T-cell (primary cell): ENCODE measurements around the gene INCA1. TPM values are rescaled to one million over a fixed set of nuclear protein-coding genes. Genes with fewer than 3 reads are reported as not detected.
A peak's percentile ranks its signal among the peaks of the same experiment; 100 is the strongest.

ENCODE experiments used
- ATAC-seq, 4 experiments: fragments of 200-7000 bp in 3 of 4; fragments of 150-1000 bp in 1 of 4; cut with Tn5 transposase; replicated peaks in 1 of 4; 1 replicate in 3 of 4; 2 replicates in 1 of 4; pipeline ENCODE4 v1.10.0; 2021; ENCODE audit warnings: moderate library complexity in 3 of 4, mild to moderate bottlenecking in 2 of 4, moderate number of reproducible peaks in 1 of 4
- CTCF ChIA-PET, 2 donors: fragments of 300-600 bp; sonication (Branson Sonifier 250); formaldehyde crosslinking; loops; one replicate each; lab custom pipeline; 2022; ENCODE audit warnings: antibody characterized with exemption in 2 of 2; lab: Charles Lee
- POLR2A ChIA-PET, 2 donors: fragments of 300-600 bp; sonication (Branson Sonifier 250); formaldehyde crosslinking; loops; one replicate each; lab custom pipeline; 2022; ENCODE audit warnings: antibody characterized with exemption in 2 of 2; lab: Charles Lee
- DNase-seq, 35 experiments: peaks; one replicate each; pipeline versions ENCODE4 v3.0.0 to v3.0.0-alpha.2; 2013 to 2023
- H3K27ac ChIP-seq: one replicate; pipeline ENCODE4 v1.5.1; 2013; ENCODE audit warnings: low read length
- H3K27me3 ChIP-seq, 2 experiments: replicated peaks in 1 of 2; 1 replicate in 1 of 2; 2 replicates in 1 of 2; pipeline versions ENCODE4 v1.6.1 to v1.7.0; 2013; ENCODE audit warnings: low read length in 1 of 2, mixed read lengths in 1 of 2; ENCODE audit not compliant: control insufficient read depth in 2 of 2, insufficient read depth in 2 of 2; ENCODE audit errors: extremely low read depth in 1 of 2
- H3K36me3 ChIP-seq, 2 donors: 1 replicate in 1 of 2; 2 replicates in 1 of 2; pipeline versions ENCODE4 v1.6.1 to v1.7.0; 2013; ENCODE audit warnings: low read length in 1 of 2; ENCODE audit not compliant: control insufficient read depth in 2 of 2, insufficient read depth in 1 of 2; ENCODE audit errors: extremely low read depth in 1 of 2
- H3K4me1 ChIP-seq, 2 experiments: 1 replicate in 1 of 2; 2 replicates in 1 of 2; pipeline versions ENCODE4 v1.6.1 to v1.7.0; 2013; ENCODE audit warnings: low read length in 2 of 2, mixed read lengths in 1 of 2; ENCODE audit not compliant: insufficient read depth in 2 of 2, control insufficient read depth in 1 of 2; ENCODE audit errors: extremely low read depth in 1 of 2
- H3K4me3 ChIP-seq, 2 donors: 1 replicate in 1 of 2; 2 replicates in 1 of 2; pipeline versions ENCODE4 v1.5.1 to v1.7.0; 2013; ENCODE audit warnings: mild to moderate bottlenecking in 2 of 2, low read length in 1 of 2, moderate library complexity in 1 of 2; ENCODE audit not compliant: control insufficient read depth in 1 of 2; ENCODE audit errors: extremely low read depth in 1 of 2
- H3K9me3 ChIP-seq: 2 replicates; pipeline ENCODE4 v1.7.0; 2013
- H3K27ac Mint-ChIP-seq, 2 donors: one replicate each; pipeline ENCODE4 v1.8.0; 2020 to 2021; ENCODE audit warnings: mild to moderate bottlenecking in 2 of 2, mixed read lengths in 2 of 2
- H3K27me3 Mint-ChIP-seq, 2 donors: one replicate each; pipeline ENCODE4 v1.8.0; 2021 to 2022; ENCODE audit warnings: mixed read lengths in 2 of 2
- H3K36me3 Mint-ChIP-seq: one replicate; pipeline ENCODE4 v1.8.0; 2021; ENCODE audit warnings: mixed read lengths
- H3K4me1 Mint-ChIP-seq, 3 donors: one replicate each; pipeline ENCODE4 v1.8.0; 2020 to 2022; ENCODE audit warnings: mixed read lengths in 3 of 3, mild to moderate bottlenecking in 1 of 3
- H3K4me3 Mint-ChIP-seq, 3 donors: one replicate each; pipeline ENCODE4 v1.8.0; 2020 to 2022; ENCODE audit warnings: mild to moderate bottlenecking in 3 of 3, mixed read lengths in 3 of 3, moderate library complexity in 3 of 3
- H3K9me3 Mint-ChIP-seq, 3 donors: one replicate each; pipeline ENCODE4 v1.8.0; 2020 to 2022; ENCODE audit warnings: mixed read lengths in 3 of 3
- WGBS: methylation state at CpG from one replicate; pipeline ENCODE4 v1.1.5; 2013; ENCODE audit warnings: missing lambda C conversion rate; ENCODE audit not compliant: insufficient coverage; 5-methylcytosine and 5-hydroxymethylcytosine counted together
- total RNA-seq, 35 experiments: library from RNA in 6 of 35; stranded (reverse) in 6 of 35; fragments of 120-200 nt in 1 of 35; gene quantifications; one replicate each; pipeline versions ENCODE4 v1.2.1 to v1.2.4 and lab custom pipeline; 2013 to 2026

INCA1 gene
- total RNA-seq, 5 donors from 2014 or later (not counting 1 experiment from before 2014, with no cell fraction given): 0.38 to 0.43 TPM; not detected in 3

DNA sequence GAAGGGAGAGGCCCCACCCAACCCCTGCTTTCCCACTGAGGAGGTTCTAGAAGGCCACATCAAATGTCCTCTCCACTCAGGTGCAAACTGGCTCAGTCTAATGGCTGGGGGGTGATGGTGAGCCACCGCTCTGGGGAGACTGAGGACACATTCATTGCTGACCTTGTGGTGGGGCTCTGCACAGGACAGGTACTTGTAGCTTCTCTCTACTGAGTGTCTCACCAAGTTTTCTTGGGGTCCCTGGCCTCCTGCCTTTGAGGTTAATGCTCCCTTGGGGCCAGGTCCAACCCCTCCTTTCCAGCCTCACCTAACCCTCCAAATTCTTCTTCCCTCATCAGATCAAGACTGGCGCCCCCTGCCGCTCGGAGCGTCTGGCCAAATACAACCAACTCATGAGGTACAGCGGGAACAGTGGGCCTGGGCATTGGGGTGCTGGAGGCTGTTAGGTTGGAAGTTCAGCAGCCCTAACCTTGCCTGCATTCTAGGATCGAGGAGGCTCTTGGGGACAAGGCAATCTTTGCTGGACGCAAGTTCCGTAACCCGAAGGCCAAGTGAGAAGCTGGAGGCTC, 40.7 kb downstream of the INCA1 start:
- peaks cover 7 to 19% of the 10 kb centered on the region in 2 donors for H3K36me3 ChIP-seq
- ChIA-PET CTCF (interaction anchor here (0.7 to 1.8 kb wide), 2 partner anchors 11 to 24 kb away, joined by 3 read pairs; partner anchors contain the start of gene SPAG7 (in 1 of the 2)), POLR2A (no interaction called here)
- no peak overlapping the region for H3K27ac ChIP-seq
- peak in 17 of 35 experiments; percentile 17 to 55 (median 36) for DNase-seq
- Mint-ChIP-seq H3K27me3 (no peaks in the 10 kb centered on the region), H3K27ac (peak overlapping the region in 1 of 2 donors; percentile 34), H3K9me3 (no peaks in the 10 kb centered on the region), H3K4me1 (peaks cover 8 to 12% (median 9%) of the 10 kb centered on the region in 3 donors), H3K36me3 (peaks cover 6% of the 10 kb centered on the region), H3K4me3 (no peak overlapping the region)
- WGBS: 90% methylated on average over 8 of the region's 10 CpGs
- no peaks in the 10 kb centered on the region for H3K9me3 ChIP-seq
- no peak overlapping the region for H3K4me3 ChIP-seq
- no peaks in the 10 kb centered on the region for H3K27me3 ChIP-seq
- peak in 1 of 4 experiments; percentile 32 for ATAC-seq
- H3K4me1 ChIP-seq: peaks cover 0 to 2% of the 10 kb centered on the region in 2 experiments

DNA sequence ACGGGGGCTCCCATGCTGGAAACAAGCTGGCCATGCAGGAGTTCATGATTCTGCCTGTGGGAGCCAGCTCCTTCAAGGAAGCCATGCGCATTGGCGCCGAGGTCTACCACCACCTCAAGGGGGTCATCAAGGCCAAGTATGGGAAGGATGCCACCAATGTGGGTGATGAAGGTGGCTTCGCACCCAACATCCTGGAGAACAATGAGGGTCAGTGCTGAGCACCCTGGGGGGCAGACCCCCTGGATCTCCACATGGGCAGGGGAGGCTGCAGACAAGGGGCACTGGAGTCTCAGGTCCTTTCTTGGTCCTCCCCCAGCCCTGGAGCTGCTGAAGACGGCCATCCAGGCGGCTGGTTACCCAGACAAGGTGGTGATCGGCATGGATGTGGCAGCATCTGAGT, 42.2 kb downstream of the INCA1 start:
- CTCF ChIA-PET: interaction anchor here (0.6 to 0.7 kb wide), 4 partner anchors 46 to 1942 kb away, joined by 3 to 7 read pairs (median 4); no protein-coding TSS in a partner anchor
- POLR2A ChIA-PET: interaction anchor here in 1 of 2 donors (0.6 kb wide), 1 partner anchor 1197 kb away, joined by 12 read pairs; no protein-coding TSS in a partner anchor
- H3K9me3 ChIP-seq: no peaks in the 10 kb centered on the region
- Mint-ChIP-seq H3K27me3 (no peaks in the 10 kb centered on the region), H3K36me3 (no peaks in the 10 kb centered on the region), H3K9me3 (no peaks in the 10 kb centered on the region), H3K27ac (no peak overlapping the region), H3K4me1 (peaks cover 19 to 24% (median 20%) of the 10 kb centered on the region in 3 donors), H3K4me3 (no peak overlapping the region)
- ATAC-seq (no peak), DNase-seq (no peak)
- WGBS: 100% methylated on average over 4 of the region's 8 CpGs
- H3K4me1 ChIP-seq: peaks cover 0 to 15% of the 10 kb centered on the region in 2 experiments
- peaks cover 7 to 11% of the 10 kb centered on the region in 2 donors for H3K36me3 ChIP-seq
- H3K27me3 ChIP-seq: no peaks in the 10 kb centered on the region
- no peak overlapping the region for H3K4me3 ChIP-seq
- no peak overlapping the region for H3K27ac ChIP-seq

DNA sequence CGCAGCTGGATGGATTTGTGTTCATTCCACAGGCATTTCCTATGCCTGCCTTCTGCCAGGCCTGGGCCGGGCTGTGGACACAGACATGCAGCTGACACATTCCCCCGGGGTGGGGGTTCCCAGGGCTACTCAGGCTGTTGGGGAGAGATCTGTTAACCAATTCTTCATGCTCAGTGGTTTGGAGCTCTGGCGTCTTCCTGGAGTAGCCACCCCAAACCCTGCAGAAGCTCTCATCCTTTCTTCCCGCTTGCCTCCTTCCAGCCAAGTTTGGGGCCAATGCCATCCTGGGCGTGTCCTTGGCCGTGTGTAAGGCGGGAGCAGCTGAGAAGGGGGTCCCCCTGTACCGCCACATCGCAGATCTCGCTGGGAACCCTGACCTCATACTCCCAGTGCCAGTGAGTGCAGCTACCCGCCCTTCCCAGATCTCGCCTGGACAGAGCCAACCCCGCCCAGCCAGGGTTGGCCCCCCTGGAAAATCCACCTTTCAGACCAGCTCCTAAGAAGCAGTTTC, 43.8 kb downstream of the INCA1 start:
- H3K36me3 Mint-ChIP-seq: no peaks in the 10 kb centered on the region
- ATAC-seq (no peak), DNase-seq (no peak)
- H3K4me3 Mint-ChIP-seq: no peak overlapping the region
- ChIA-PET POLR2A (interaction anchor here in 1 of 2 donors (0.6 kb wide), 1 partner anchor 41 kb away, joined by 4 read pairs; no protein-coding TSS in a partner anchor), CTCF (no interaction called here)
- Histone ChIP-seq H3K36me3 (peaks cover 0 to 2% of the 10 kb centered on the region in 2 donors), H3K27ac (no peak overlapping the region), H3K4me1 (peaks cover 0 to 20% of the 10 kb centered on the region in 2 experiments), H3K27me3 (no peaks in the 10 kb centered on the region), H3K4me3 (no peak overlapping the region), H3K9me3 (no peaks in the 10 kb centered on the region)
- no peaks in the 10 kb centered on the region for H3K27me3 Mint-ChIP-seq
- no peaks in the 10 kb centered on the region for H3K9me3 Mint-ChIP-seq
- 95% methylated on average over 14 of the region's 14 CpGs for WGBS
- peaks cover 22 to 28% (median 23%) of the 10 kb centered on the region in 3 donors for H3K4me1 Mint-ChIP-seq
- H3K27ac Mint-ChIP-seq: no peak overlapping the region

DNA sequence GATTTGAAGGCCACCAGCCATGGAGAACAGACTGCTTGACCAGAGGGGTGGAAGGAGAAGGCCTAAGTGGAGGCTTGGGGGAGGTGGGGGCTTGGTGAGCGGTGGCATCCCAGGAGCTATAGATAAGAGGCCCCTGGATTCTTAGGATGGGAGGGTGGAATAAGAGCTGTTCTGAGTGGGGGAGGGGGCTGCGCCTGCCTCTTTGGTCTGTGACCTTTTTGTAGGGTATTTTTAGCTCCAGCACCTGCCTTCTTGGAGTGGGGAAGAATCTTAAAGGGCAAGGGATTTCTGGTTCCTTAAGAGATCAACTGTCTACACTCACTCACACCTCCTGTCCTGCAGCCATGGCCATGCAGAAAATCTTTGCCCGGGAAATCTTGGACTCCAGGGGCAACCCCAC, 45.8 kb downstream of the INCA1 start:
- no peaks in the 10 kb centered on the region for H3K27me3 ChIP-seq
- Mint-ChIP-seq H3K4me3 (peak overlapping the region in 2 of 3 donors; percentile 41 to 100), H3K4me1 (peaks cover 21 to 32% (median 26%) of the 10 kb centered on the region in 3 donors), H3K27me3 (no peaks in the 10 kb centered on the region), H3K9me3 (no peaks in the 10 kb centered on the region), H3K36me3 (peaks cover 6% of the 10 kb centered on the region), H3K27ac (peak overlapping the region; percentile 22 to 87)
- no peak for ATAC-seq
- no peak overlapping the region for H3K27ac ChIP-seq
- H3K9me3 ChIP-seq: no peaks in the 10 kb centered on the region
- POLR2A ChIA-PET: interaction anchor here in 1 of 2 donors (0.8 kb wide), 1 partner anchor 16 kb away, joined by 4 read pairs; the partner anchor contains the start of gene SPAG7
- H3K4me1 ChIP-seq: peaks cover under 1 to 22% of the 10 kb centered on the region in 2 experiments
- CTCF ChIA-PET: interaction anchor here (0.6 to 0.7 kb wide), 2 partner anchors 244 to 741 kb away, joined by 3 to 5 read pairs; no protein-coding TSS in a partner anchor
- H3K4me3 ChIP-seq: no peak overlapping the region
- 94% methylated on average over 2 of the region's 3 CpGs for WGBS
- peaks cover 0 to 9% of the 10 kb centered on the region in 2 donors for H3K36me3 ChIP-seq
- no peak for DNase-seq

DNA sequence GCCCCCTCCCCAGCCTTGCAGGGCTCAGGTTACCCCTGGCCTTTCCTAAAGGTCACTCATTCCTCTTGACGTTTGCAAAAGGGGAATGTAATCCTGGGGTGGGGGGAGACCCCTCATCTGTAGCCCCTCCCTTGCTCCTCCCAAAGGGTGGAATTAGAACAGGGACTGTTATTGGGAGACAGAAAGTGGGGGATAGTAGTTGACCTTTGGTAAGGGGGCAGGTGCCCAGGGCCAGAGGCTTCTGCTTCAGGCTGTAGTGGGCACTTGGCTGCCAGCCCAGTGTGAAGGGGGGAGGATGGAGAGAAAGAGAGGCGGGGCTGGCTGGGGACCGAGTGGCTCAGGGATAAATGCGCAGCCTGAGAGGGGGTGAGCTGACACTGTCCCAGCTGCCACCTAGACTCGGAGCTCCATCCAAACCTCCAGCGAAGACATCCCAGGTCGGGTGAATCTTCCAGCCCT, 46.5 kb downstream of the INCA1 start, which contains the start of gene ENO3:
Gene ENO3 (plus strand): TSS at position 374 of the 459 bp plus-strand sequence. CDS start 711 bp downstream, outside the sequence.
- Histone ChIP-seq H3K4me1 (peaks cover 4 to 28% of the 10 kb centered on the region in 2 experiments), H3K4me3 (peak within 1 kb of the TSS; percentile 53 to 65), H3K36me3 (peaks cover 0 to 16% of the 10 kb centered on the region in 2 donors), H3K27ac (peak within 1 kb of the TSS; percentile 80), H3K9me3 (no peaks in the 10 kb centered on the region), H3K27me3 (no peaks in the 10 kb centered on the region)
- Mint-ChIP-seq H3K27ac (peak within 1 kb of the TSS; percentile 85 to 87), H3K4me3 (peak within 1 kb of the TSS; percentile 74 to 100 (median 79)), H3K36me3 (peaks cover 11% of the 10 kb centered on the region), H3K27me3 (no peaks in the 10 kb centered on the region), H3K9me3 (no peaks in the 10 kb centered on the region), H3K4me1 (peaks cover 24 to 33% (median 26%) of the 10 kb centered on the region in 3 donors)
- POLR2A ChIA-PET: no interaction called here
- ATAC-seq: no peak
- WGBS: 90% methylated on average over 2 of the region's 7 CpGs
- CTCF ChIA-PET: interaction anchor here (0.6 to 0.7 kb wide), 2 partner anchors 243 to 740 kb away, joined by 3 to 5 read pairs; no protein-coding TSS in a partner anchor
- DNase-seq: no peak
